ENCODE data around the gene TTC38.

Gene TTC38

GRCh38 chr22:46335201-46336118 lies 67.7 kb downstream of the TTC38 start, which contains the start of gene TRMU:
Gene TRMU (plus strand): TSS chr22:46335714. CDS start chr22:46335765, 51 bp downstream.
- DNase-seq = peak; percentile 64 to 82

- peak in 1 of 2 experiments; percentile 21 for DNase-seq
Observed at GRCh38 chr22:46336119-46337078, 68.6 kb downstream of the TTC38 start.

- no peak for DNase-seq
Observed at GRCh38 chr22:46337870-46338269, 70.1 kb downstream of the TTC38 start.

- no peak for DNase-seq
Observed at GRCh38 chr22:46338636-46339035, 70.8 kb downstream of the TTC38 start.

GRCh38 chr22:46339956-46340355 lies 72.1 kb downstream of the TTC38 start:
- DNase-seq = no peak

- no peak for DNase-seq
Observed at GRCh38 chr22:46340676-46341075, 72.9 kb downstream of the TTC38 start.
